Embryonic facial prominence (tissue), 1 donor: Measurements from ENCODE around the gene MTA1.

Experiments used
- DNase-seq: peaks from one replicate; pipeline ENCODE4 v3.0.0-alpha.2; 2016; ENCODE audit errors: extremely low spot score

MTA1 gene

GRCh38 chr14:105460616-105461015 is 41.0 kb downstream of the MTA1 start:
- DNase-seq, result no peak

- no peak for DNase-seq
Observed at GRCh38 chr14:105461903-105462302, 42.3 kb downstream of the MTA1 start.

- DNase-seq, result no peak
Observed at GRCh38 chr14:105464501-105464900, 44.9 kb downstream of the MTA1 start.

- no peak for DNase-seq
Observed at GRCh38 chr14:105465209-105466031, 45.8 kb downstream of the MTA1 start.

- no peak for DNase-seq
Observed at GRCh38 chr14:105466531-105467248, 47.1 kb downstream of the MTA1 start.

- DNase-seq, result no peak
Observed at GRCh38 chr14:105467249-105467941, 47.8 kb downstream of the MTA1 start.

GRCh38 chr14:105467942-105468471 is 48.4 kb downstream of the MTA1 start:
- DNase-seq, result no peak

GRCh38 chr14:105468621-105469241 is 49.1 kb downstream of the MTA1 start:
- no peak for DNase-seq

- no peak for DNase-seq
Observed at GRCh38 chr14:105469456-105470349, 50.1 kb downstream of the MTA1 start.

- no peak for DNase-seq
Observed at GRCh38 chr14:105470350-105471296, 51.0 kb downstream of the MTA1 start.

GRCh38 chr14:105471297-105471821 is 51.7 kb downstream of the MTA1 start:
- no peak for DNase-seq

GRCh38 chr14:105471823-105472485 is 52.3 kb downstream of the MTA1 start:
- no peak for DNase-seq

- DNase-seq, result no peak
Observed at GRCh38 chr14:105472486-105472991, 52.9 kb downstream of the MTA1 start.

GRCh38 chr14:105473033-105473676 is 53.5 kb downstream of the MTA1 start:
- no peak for DNase-seq

GRCh38 chr14:105473677-105474482 is 54.3 kb downstream of the MTA1 start:
- DNase-seq, result peak; percentile 75

- no peak for DNase-seq
Observed at GRCh38 chr14:105474483-105475268, 55.0 kb downstream of the MTA1 start, which contains the start of gene CRIP2. Gene CRIP2, plus strand, starts transcription at chr14:105474821. Its CDS starts 42 bp downstream, at chr14:105474863.
